Frontal cortex (tissue), 4 donors: ENCODE measurements around the gene SLC35G1. TPM values are rescaled to one million over a fixed set of nuclear protein-coding genes. Genes with fewer than 3 reads are reported as not detected.
A peak's percentile ranks its signal among the peaks of the same experiment; 100 is the strongest.

Source experiments
- DNase-seq, 2 donors: peaks; one replicate each; pipeline ENCODE4 v3.0.0; 2012; ENCODE audit warnings: low spot score in 2 of 2
- FAIRE-seq: peaks from 2 replicates; lab custom pipeline; 2012; peaks lifted over from hg19 to GRCh38; lab: Jason Lieb, UNC
- total RNA-seq: library from RNA; depleted of rRNA; stranded (reverse); fragments of >200 nt; gene quantifications from one replicate; pipeline ENCODE4 v1.2.3, GENCODE V29; 2014
- donor health status: control.
- donor health status: control.
- donor health status: control.

Gene SLC35G1, protein sequence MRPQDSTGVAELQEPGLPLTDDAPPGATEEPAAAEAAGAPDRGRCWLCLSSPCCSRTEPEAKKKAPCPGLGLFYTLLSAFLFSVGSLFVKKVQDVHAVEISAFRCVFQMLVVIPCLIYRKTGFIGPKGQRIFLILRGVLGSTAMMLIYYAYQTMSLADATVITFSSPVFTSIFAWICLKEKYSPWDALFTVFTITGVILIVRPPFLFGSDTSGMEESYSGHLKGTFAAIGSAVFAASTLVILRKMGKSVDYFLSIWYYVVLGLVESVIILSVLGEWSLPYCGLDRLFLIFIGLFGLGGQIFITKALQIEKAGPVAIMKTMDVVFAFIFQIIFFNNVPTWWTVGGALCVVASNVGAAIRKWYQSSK
- total RNA-seq: 5.7 TPM

GRCh38 chr10:93893646-93894515, at the start of gene SLC35G1:
TSS of gene SLC35G1 (plus strand) at chr10:93893978. CDS start at chr10:93894034, 56 bp downstream.
- FAIRE-seq (no peak), DNase-seq (peak; percentile 79 to 81)

- DNase-seq (no peak), FAIRE-seq (no peak)
Measured at GRCh38 chr10:93844979-93845626, 48.7 kb upstream of the SLC35G1 start.

- DNase-seq: no peak
Measured at GRCh38 chr10:93849593-93849992, 44.2 kb upstream of the SLC35G1 start.

DNA sequence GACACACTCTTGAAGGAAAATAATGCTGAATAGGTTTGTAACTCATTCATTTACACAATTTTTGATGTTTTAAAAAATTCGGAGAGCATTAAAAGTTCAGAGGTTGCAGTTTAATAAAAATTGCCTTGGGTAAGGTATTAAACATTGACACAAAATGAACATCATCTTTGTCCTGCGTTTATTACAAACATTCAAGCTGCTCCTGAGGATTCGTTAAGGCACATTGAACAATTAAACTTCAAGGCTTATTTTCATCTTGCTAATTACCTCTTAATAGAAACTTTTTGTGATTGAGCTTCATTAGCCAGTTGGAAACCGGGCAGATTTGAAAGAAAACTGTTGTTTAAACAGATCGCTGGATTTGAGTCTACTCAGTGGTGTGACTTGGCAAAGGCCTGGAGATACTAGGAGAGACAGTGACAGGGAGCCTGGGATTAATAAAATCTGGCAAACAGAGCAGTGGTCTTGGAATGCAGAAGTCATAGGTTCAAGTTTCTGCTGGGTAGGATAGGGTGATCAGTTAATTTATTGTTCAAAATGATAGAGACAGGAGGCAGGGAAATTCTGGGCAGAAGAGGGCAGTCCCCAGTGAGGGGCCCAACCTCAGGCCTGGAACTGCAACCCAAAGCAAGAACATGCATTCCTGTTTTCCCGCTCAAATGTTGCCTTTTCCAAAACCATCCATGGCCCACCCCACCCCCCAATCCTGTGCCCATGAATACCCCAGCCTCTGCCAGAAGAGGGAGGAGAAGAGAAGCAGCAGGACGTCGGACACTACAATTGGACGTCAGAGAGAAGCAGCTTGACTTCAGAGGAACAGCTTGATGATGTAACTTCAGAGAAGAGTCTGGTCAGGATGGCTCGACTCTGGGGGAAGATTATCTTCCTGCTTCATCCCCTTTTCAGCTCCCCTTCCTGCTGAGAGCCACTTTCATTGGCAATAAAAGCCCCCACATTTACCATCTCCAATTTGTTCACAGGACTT, 43.5 kb upstream of the SLC35G1 start:
- FAIRE-seq: no peak
- DNase-seq: no peak

More at GRCh38 chr10:93849593-93849992, 44.2 kb upstream of the SLC35G1 start:
- FAIRE-seq: no peak

DNA sequence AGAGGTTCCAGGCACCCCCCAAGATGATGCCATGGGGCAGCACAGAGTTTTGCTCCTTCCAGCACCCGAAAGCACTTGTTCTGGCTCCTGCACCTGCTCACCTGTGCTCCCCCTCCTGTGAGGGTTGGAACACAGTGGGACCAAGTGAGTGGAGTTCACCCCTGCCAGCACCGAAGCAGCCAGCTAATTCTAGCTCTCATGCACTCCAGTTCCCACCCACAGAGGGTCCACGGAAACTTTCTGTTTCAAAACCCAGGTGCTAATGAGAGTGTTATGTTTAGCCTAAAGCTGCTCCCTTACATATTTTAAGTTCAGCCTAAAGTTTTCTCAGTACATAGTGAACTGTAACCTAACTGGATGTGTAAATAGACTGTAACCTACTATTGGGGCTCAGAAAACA, 42.6 kb upstream of the SLC35G1 start:
- FAIRE-seq (no peak), DNase-seq (no peak)

- FAIRE-seq (no peak), DNase-seq (no peak)
Measured at GRCh38 chr10:93852476-93853095, 41.2 kb upstream of the SLC35G1 start.

- no peak for DNase-seq
- no peak for FAIRE-seq
Measured at GRCh38 chr10:93854975-93855374, 38.8 kb upstream of the SLC35G1 start.

DNA sequence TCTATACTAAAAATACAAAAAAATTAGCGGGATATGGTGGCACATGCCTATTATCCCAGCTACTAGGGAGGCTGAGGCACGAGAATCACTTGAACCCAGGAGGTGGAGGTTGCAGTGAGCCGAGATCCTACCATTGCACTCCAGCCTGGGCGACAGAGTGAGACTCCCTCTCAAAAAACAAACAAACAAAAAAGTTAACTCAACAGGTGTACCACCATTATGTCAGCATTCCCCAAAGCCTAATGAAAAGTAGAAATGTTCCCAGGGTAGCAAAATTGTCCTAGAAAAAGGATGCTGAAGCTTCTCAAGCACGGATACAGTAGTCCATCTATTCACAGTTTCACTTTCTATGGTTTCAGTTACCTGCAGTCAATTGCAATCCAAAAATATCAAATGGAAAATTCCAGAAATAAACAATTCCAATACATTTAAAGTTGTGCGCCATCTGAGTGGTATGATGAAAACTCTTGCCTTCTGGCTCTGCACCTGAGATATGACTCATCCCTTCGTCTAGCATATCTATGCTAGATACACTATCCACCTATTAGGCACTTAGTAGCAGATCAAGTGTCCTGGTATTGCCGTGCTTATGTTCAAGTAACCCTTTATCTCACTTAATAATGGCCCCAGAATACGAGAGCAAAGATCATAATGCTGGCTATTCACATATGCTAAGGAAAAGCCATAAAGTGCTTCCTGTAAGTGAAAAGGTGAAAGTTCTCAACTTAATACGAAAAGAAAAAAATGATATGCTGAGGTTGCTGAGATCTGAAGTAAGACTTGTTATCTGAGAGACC, 37.2 kb upstream of the SLC35G1 start:
- DNase-seq (no peak), FAIRE-seq (no peak)

DNA sequence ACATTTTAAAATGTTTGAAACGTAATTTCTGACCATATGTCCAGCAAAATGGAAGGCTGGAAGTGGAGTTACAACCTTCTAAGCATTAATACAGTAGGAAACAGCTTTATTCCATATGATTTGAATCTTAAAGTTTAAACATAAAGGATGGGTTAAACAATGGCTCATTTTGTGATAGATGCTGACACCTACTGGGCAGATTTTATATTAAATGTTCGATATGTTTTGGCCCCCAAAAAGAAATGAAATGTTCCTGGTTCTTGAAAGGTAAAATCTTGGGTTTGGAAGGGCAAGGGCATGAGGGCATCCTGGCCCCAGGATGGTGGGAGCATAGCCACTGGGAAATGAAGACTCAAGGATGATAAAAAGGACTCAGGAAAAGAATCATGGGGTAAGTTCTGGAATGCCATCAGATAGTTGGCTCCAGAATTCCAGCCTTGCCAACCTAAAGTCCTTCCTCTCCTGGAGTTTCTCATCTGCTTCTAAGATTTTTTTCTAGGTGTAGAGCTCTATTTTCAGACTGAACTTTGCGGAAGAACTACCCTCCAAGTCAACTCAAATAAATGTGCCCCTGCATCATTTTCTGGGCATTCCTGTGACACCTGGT, 34.6 kb upstream of the SLC35G1 start:
- DNase-seq (peak in 1 of 2 donors; percentile 18), FAIRE-seq (no peak)

DNA sequence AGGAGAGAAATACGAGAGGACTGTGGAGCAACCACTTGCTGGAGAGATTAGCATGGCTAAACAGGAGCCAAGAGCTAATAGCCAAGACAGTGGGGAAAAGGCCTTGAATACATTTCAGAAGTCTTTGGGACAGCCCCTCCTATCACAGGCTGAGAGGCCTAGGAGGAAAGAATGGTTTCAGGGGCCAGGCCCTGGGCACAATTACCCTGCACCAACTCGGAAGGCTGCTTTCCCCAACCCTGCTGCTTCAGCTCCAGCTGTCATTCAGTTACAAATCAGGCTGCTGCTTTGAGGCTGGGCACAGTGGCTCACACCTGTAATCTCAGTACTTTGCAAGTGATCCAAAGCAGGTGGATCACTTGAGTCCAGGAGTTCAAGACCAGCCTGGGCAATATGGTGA, 32.0 kb upstream of the SLC35G1 start:
- DNase-seq (no peak), FAIRE-seq (no peak)

DNA sequence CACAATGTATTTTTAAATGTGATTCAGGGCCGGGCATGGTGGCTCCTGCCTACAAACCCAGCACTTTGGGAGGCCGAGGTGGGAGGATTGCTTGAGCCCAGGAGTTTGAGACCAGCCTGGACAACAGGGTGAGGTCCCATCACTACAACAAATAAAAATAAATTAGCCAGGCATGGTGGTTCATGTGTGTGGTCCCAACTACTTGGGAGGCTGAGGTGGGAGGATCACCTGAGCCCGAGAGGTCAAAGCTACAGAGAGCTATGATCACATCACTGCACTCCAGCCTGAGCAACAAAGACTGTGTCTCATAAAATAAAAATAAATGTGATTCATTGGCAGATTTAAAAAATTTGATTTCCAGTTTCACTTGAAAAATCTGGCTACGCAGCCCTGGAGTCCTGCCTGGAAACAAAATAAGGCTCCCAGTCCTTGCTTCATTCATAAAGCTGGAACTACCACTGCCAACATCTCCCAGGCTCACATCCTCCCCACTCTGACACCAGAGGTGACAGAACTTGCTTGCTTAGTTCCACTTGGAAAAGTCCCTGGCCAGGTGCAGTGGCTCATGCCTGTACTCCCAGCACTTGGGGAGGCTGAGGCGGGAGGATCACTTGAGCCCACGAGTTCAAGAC, 27.9 kb upstream of the SLC35G1 start:
- no peak for FAIRE-seq
- DNase-seq: no peak

DNA sequence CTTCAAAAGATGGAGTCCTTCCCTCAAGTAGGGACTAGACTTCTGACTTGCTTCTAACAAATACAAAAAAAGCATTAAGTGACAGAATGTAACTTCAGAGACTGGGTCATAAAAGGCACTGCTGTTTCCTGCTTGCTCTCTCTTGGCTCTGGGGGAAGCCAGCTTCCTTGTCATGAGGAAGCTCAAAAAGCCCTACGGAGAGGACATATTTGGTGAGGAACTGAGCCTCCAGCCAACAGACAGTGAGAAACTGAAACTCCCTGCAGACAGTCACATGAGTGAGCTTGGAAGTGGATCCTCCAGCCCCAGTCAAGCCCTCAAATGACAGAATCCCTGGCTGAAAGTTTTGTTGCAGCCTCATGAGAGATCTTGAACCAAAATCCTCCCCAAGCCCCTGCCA, 26.3 kb upstream of the SLC35G1 start:
- FAIRE-seq (no peak), DNase-seq (no peak)

GRCh38 chr10:93871671-93872204, 22.0 kb upstream of the SLC35G1 start:
- FAIRE-seq: no peak
- DNase-seq: no peak

DNA sequence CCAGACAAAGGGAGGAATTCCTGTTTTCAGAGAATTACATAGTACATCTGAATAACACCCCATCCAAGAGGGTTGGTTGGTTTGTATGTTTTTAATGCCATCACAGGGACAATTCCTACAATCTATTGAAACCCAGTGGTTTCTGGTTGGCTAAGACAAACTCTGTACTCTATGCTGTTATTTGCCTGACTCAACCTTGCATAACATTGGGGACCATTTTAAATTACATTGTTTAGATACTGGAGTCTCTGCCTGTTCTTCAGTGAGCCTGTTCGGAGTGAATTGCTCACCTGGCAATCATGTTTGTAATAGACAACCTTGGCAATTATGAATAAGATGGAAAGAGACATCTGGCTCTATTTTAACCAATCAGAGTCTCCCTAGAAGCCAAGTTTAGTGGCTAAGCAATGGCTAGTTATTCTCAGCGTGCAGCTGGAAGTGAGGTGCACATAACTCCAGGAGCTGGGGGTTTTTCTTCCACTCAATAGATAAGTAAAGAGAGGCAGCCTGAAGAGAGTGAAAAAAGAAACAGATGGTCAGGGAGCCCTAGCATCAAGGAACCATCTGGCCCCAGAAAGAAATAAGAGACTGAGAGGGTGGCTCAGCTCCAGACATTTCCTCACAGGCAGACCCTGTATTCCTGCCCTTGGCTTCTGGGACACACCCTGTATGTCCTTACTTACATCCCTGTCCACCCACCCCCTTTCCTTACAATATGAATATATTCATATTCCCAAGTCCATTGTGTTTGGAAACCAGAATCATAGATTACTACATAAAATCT, 21.2 kb upstream of the SLC35G1 start:
- DNase-seq: no peak
- no peak for FAIRE-seq

DNA sequence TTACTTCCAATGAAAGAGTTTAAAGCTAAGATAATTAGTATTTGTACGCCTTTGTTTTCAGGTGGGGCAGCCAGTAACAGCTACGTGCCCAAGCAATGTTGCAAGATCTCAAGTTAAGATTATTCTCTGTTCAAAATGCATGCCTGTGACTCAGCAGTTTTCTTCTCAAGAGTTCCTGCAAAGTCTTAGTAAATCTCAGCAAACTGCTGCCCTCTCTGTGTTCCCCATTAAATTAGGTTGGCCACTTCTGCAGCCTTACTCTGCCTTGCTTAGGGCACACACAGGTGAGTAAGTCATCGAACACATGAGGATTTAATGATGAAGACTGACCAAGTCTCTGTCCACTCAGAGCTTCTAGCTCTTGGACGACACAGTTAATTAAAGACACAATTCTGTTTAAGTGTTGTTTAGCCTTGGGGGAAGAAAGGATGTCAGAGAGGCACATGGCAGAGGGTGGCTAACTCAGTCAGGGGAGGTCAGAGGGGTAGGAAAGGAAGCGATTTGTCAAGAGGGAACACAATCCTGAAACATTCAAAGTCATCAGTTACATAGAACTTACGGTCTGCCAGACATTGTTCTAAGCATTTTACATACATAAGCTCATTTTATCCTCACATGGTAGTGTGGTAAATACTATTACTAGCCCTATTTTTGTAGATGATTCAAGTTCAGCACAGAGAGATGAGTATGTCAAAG, 20.2 kb upstream of the SLC35G1 start:
- no peak for FAIRE-seq
- DNase-seq: no peak
